HG03575 (cell line): ENCODE measurements around the gene P3H1.
"Not testable (repeated sequence)": the region's sequence is repeated elsewhere in the genome, so short reads cannot be mapped to it uniquely, and the experiment has no call there.

Source experiments
- ATAC-seq: cut with Tn5 transposase; IDR thresholded peaks from one replicate; pipeline ENCODE4 v1.9.1; 2021; ENCODE audit not compliant: unreplicated experiment, insufficient number of reproducible peaks, low FRiP score; ENCODE audit errors: extremely low read depth

The P3H1 gene

GRCh38 chr1:42776502-42776901 lies 9.7 kb upstream of the P3H1 start:
- ATAC-seq: no peak

- no peak for ATAC-seq
Observed at GRCh38 chr1:42774928-42775526, 8.2 kb upstream of the P3H1 start.

GRCh38 chr1:42773420-42773819 lies 6.6 kb upstream of the P3H1 start:
- no peak for ATAC-seq

- no peak for ATAC-seq
Observed at GRCh38 chr1:42769811-42770210, 3.0 kb upstream of the P3H1 start.

- ATAC-seq: no peak
Observed at GRCh38 chr1:42768172-42768571, 1.3 kb upstream of the P3H1 start.

- no peak for ATAC-seq
Observed at GRCh38 chr1:42767510-42768000, 727 bp upstream of the P3H1 start.

GRCh38 chr1:42765832-42766740 lies 742 bp downstream of the P3H1 start:
- ATAC-seq: no peak

GRCh38 chr1:42765269-42765668 lies 1.6 kb downstream of the P3H1 start:
- ATAC-seq: no peak

GRCh38 chr1:42762269-42762668 lies 4.6 kb downstream of the P3H1 start:
- ATAC-seq: no peak

GRCh38 chr1:42761567-42761966 lies 5.3 kb downstream of the P3H1 start:
- ATAC-seq: no peak

GRCh38 chr1:42759114-42759513 lies 7.7 kb downstream of the P3H1 start:
- no peak for ATAC-seq

- no peak for ATAC-seq
Observed at GRCh38 chr1:42758641-42759040, 8.2 kb downstream of the P3H1 start.

GRCh38 chr1:42757892-42758275 lies 8.9 kb downstream of the P3H1 start:
- ATAC-seq: no peak

GRCh38 chr1:42756956-42757891 lies 9.6 kb downstream of the P3H1 start:
- no peak for ATAC-seq

- no peak for ATAC-seq
Observed at GRCh38 chr1:42753070-42753469, 13.8 kb downstream of the P3H1 start.

GRCh38 chr1:42752284-42752683 lies 14.5 kb downstream of the P3H1 start:
- ATAC-seq: no peak

- ATAC-seq: not testable (repeated sequence)
Observed at GRCh38 chr1:42751511-42752070, 15.2 kb downstream of the P3H1 start.

GRCh38 chr1:42750041-42750440 lies 16.8 kb downstream of the P3H1 start:
- no peak for ATAC-seq
